LHCN-M2 (cell line): ENCODE measurements around the gene CYP19A1. TPM values are rescaled to one million over a fixed set of nuclear protein-coding genes. Genes with fewer than 3 reads are reported as not detected.
"Not testable (repeated sequence)": the region's sequence is repeated elsewhere in the genome, so short reads cannot be mapped to it uniquely, and the experiment has no call there.

Source experiments
- DNase-seq: peaks from one replicate; pipeline ENCODE4 v3.0.0-alpha.2; 2012; ENCODE audit warnings: low read depth
- total RNA-seq: library from RNA; depleted of rRNA; stranded (reverse); fragments of >200 nt; gene quantifications from 2 replicates; pipeline ENCODE4 v1.2.3, GENCODE V29; 2014

Gene CYP19A1
- total RNA-seq, 1 experiment from 2014 or later: 2.6 TPM

DNA sequence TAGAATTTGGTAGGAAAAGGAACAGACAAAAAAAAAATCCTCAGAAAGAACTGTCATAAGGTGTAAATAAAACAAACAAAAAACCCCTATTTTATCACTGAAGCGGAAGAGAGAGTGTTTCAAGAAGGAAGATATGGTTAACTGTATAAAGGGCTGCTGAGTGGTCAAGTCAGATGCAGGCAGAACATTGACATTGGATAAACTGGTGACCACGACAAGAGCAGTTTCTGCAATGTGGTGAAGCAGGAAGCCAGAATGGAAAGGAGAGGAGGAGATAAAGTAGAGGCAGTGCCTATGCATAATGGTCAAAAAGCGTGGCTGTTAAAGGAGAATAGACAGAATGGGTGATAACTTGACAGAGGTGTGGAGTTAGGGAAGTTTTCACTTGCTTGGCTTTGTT lies 75.3 kb downstream of the CYP19A1 start:
- DNase-seq: no peak

DNA sequence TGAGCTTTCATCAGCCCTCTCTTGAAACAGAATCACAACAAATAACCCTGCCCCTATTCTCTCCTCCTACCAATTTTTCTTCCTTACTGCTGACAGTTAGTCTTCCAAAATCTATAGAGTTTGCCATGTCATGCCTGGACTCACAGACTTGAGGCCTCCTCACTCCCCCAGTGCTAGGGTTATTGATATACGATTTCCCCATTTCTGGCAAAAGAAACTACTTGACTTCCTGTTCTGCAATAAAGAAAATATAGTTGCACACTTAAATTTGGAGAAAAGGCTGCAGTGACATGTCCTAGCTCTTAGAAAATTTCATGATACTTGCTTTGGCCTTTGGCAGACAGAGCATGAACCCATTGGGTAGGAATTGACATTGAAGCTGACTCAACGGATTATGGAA lies 75.9 kb downstream of the CYP19A1 start:
- no peak for DNase-seq

DNA sequence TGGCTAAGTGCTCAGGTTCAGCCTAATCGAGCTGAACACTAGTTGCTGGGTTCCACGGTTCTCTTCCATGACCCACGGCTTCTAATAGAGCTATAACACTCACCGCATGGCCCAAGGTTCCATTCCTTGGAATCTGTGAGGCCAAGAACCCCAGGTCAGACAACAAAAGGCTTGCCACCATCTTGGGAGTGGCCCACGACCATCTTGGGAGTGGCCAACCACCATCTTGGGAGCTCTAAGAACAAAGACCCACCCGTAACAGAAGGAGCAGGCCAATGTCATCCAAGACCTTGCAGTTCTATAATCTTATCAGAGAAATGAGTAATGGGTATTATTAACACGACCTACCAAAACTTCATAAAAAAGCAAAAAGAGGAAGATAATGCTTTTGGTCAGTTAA lies 77.3 kb downstream of the CYP19A1 start:
- DNase-seq: not testable (repeated sequence)

DNA sequence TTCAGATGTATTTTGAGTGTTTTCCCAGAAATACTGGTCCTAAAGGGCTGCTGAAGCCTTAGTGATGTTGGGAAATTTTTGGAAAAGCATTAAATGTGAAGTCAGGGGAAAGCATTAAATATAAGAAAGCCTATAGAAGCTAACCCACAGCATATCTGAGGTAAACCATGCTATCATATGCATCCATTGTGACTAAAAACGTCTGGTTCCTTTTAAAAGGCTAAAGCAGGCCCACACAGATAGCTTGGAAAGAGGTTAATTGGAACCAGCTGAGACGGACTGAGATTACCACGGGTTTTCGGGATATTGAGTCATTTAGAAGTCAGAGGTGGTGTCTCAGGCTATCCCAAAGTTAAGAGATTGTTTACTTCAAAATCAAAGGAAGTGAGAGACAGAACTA lies 78.2 kb downstream of the CYP19A1 start:
- DNase-seq: no peak

DNA sequence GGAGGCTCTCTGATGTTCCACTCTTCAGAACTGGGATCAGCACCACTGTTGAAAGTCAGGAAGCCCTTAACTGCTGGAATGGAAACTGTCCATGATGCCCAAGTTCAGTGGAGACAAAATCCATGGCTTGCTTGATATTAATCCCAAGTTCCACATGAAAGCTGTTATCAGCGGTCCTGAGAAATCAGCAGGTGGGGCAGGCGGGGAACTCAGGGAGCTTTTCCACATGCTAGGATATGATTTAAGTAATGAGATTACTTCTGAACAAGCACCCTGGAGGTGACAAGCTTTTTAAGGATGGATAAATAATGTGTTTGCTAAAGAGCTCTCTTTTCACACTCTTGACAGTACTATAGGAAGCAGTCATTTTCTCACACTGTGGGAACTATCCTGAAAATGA lies 82.9 kb downstream of the CYP19A1 start:
- DNase-seq: no peak

DNA sequence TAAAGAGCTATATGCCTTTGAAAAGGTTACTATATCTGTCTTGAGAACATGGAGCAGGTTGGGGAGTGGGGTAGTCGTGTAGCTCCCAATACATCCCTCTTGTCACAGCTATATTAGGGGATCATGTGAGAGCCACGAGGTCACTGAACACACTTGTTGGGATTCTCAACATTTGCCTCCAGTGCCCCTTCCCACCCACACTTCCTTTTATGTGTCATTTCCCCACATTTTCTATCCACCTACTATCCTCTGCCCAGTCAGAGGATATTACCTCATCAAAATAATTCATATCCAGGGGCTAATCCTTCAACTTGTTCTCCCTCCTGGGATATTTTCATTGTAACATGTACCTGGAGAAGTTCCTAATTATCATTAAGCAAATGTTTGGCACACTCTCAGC lies 85.0 kb downstream of the CYP19A1 start:
- no peak for DNase-seq

DNA sequence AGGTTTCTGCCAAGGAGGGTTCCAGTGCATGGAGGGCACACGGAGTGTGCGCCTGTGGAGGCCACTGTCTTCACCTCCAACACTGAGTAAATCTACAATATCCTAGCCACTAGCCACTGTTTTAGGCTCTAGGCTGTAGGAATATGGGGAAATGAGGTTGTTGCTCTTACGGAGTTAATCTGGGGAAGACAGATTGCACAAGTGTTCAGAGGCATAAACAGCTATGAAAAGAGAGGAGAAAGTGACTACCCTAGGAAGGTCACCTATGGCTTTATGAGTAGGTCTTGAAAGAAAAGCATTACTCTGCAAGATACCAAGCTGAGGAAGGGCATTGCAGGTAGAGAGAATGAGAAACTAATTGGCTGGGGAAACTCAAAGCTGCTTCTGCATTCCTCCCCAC lies 85.7 kb downstream of the CYP19A1 start:
- DNase-seq: no peak

DNA sequence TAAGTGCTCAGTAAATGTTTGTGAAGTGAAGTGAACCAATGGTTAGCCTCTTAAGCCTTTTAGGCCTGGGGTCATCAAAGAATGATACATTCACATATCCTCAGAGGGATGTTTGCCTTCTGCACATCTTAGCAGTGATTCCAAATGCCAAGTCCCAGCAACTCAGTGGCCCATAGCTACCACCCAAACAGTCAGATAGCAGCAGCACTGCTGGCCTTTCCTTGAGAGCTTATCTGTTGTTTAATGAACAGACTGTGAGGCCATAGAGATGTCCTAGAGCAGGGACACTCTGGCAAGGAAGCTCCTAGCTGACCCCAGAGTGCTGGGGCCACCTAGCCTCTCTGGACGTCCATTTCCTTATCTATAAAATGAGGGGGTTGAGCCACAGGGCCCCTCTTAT lies 86.8 kb downstream of the CYP19A1 start:
- DNase-seq: no peak

DNA sequence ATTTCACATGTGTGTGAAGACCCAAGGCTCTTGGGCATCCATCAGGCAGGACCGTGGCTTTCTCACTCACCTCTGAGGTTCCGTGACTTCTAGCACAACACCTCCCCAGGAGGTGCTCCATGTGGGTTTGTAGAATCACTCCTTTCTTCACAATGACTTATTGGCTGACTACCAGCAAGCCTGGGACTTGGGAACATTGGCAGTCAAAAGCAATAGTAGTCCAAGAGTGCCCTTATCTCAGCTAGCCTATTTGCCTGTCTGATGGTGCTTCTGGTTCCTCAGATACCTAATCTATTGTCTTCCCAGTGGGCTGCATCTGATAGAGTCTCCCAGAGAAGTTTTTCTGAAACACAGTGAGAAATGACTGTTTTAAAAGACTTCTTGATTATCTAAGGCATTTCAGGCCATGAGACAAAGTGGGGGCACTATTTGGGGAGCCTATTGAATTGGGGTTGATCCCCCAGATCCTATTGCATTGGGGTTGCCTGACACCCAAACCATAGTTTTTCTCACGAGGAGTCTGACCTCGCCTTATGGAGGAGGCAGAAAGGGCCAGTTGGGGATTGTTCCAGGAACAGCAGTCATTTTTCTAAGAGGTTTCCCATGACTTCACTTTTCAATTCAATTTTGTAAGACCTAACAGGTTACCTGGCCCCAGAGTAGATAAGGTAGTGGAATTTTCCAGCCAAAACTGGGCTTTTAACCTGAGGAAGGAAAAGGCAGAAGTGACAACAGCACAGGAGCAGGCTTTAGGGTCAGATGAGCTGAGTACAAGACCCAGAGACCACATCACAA lies 88.0 kb downstream of the CYP19A1 start:
- DNase-seq: no peak

DNA sequence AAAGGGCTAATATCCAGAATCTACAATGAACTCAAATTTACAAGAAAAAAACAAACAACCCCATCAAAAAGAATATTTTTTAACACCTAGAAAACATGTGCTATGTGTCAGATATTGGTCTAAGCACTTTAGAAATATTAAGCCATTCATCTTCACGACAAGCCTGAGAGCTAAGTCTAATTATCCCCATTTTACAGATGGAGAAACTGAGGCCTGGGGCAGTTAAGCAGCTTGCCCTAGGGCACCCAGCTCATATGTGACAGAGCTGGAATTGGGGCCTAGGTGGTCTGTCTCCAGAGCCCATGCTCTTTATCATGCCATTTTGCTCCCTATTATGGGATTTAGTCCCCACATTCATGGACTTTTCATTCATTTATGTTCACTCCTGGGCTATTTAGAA lies 92.8 kb downstream of the CYP19A1 start:
- DNase-seq: no peak

DNA sequence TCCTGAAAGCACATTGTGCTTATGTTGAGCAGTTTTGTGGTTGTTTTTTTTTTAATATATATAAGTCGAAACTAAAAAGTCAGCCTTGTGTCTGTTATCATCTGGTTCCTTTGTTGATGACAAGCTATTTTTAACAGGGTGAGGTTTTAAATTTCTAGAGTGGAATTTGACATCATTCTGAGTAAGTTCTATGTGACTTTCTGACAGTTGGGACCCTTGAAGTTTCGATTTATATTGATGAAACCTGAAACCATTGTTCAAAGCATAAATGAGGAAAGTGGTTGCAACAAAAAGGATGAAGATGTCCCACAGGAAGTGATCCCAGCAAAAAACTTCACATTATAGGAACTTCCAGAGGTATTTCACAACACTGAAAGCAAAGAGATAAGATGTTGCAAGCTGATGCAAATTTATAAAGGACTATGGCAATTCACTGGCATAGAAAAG lies 94.0 kb downstream of the CYP19A1 start:
- DNase-seq: no peak

DNA sequence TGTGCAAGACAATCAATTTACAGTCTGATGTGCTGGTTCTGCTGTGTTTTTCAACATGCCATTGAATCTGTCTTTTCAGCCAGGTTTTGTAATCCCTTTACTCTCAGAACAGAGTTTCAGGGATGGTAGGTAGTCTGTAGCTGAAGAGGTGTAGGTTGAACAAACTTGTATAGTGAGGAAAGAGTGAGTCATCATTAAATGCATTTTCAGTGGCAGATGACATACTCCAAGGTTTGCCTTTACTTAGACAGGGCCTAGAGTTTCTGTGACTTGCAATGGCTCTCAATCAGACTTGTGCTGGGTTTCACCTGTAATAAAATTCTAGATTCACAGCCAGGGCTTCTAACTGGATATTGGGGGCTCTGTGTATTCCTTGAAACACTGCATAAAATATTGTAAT lies 94.6 kb downstream of the CYP19A1 start:
- no peak for DNase-seq

DNA sequence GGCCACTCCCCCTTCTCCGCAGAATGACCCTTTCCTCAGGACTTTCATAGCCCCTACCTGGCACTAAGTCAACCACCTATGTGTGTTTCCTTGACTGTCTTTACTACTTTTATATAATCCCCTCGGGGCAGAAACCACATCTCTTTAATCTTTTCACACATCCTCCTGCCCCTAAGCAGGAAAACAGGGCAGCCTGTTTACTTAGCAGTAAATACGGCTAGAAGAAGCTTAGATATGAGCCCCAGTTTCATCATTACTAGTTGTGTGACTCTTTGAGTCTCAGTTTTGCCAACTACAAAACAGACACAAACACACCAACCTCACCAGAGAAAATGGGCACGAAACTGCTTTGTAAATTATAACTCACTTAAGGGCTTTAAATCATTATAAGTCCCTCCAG lies 98.3 kb downstream of the CYP19A1 start:
- no peak for DNase-seq

DNA sequence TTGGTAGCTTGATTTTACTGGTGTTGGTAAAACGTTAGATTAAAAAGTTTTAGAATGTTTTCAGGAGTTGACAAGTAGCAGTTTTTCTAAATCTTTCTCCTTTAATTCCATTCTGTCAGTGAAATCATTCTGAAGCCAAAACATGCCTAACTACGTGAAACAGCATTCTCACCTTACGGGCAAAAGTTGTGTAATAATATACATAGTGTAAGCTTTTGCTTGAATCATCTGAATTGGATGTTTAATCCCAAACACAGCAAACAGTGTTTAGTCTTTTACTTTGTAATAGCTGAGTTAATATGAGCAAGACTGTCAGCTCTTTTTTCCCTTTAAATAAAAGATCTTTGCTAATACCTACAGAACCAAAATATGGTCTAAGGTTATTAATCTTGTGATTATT lies 100.6 kb downstream of the CYP19A1 start:
- no peak for DNase-seq

DNA sequence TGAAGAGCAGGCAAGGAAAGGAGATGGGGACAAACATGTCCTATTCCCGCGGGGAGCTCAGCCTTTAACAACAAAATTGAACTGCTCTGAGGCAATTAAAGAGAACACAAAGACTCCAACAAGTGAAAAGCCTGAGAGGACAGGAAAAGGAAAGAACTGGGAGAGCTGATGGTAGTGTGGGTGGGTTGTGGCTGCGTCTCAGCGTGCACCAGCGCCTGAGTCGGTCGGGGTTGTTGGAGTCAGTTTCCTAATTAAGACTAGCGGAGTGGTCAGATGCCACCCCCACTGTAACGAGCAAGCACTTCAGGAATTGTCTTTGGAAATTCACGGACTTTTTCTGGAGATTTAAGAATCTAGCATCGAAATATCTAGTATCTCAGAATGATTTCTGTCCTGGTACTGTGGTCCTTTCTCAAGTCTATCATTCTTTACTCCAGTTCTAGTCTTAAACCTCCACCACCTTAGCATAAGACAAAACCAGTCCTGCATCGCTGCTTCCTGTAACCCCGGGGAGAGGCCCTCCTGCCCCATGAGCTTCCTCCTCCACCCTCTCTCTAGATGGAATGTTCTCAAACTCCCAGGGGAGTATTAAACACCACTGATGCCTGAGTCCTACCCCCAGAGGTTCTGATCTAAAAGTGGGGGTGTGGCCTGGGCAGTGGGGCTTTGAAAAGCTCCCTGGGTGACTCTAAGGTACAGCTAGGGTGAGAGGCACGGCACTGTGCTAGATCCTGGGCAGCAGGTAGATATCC lies 104.0 kb downstream of the CYP19A1 start:
- DNase-seq: no peak

DNA sequence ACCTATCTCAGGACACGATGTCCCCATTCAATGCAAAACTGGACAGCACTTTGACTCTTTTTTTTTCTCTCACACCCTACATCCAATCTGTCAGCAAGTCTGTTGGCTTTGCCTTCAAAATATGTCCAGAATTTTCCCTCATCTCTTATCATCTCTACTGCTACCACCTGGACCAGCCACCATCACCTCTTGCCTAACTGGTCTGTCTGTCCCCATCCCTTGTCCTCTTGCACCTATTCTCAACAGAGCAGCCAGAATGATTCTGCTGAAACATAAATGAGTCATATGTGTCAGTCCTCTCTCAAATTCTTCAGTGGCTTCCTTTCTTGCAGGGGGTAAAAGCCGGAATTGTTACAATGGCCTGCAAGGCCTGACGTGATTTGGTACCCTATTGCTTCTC lies 105.8 kb downstream of the CYP19A1 start:
- no peak for DNase-seq

DNA sequence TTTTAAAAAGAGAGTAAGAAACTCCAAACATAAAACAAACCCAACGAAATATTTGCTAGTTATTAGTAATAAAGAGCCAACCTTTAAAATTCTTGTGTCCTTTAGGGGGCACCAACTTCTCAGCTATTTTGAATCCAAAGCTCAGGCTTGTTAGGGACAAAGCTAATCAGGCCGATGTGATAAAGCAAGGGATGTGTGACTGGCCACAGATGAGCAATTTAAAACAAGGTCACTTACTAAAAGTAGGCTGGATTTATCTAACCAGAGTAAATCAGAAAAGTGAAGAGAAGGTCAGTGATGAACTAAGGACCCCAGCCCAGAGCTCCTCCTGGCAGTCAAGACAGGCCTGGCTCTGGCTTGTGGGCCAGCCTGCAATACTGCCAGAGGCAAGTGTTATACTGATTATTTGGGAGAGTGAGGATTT lies 108.5 kb downstream of the CYP19A1 start:
- peak; percentile 54 for DNase-seq

DNA sequence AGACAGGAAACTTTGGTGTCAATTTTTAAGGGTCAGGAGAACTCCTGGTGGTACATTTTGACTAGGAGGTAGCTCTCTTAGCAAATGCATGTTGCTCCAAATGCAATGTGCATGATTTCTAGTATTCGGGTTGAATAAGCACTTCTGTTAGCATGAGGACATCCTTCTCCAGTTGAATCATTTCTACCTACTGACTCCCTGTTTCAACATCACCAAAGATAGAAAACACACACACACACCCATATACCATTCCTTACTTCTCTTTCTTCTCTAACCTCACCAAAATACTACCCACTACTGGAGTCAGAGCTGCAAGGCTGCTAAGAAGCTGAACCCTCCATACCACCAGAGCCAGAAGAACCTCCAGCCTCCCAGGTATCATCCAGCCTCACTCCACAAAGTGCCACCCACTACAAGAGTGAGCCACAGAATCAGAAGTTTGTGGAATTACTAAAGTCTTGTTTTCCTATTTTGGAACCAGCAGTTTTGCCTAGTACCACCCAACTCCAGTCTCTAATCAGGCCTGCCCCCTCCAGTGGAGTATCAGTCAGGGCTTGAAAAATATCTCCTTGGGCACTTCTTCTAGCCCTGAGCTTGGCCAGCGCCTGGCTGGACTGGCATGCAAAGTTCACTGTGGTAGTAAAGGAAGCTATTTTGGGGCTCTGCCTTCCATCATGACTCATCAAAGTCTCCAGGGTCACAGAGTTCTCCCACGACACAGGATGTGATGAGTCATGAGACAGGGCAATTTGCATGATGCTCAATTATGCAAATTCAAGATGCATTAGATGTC lies 110.3 kb downstream of the CYP19A1 start:
- DNase-seq: peak; percentile 95

DNA sequence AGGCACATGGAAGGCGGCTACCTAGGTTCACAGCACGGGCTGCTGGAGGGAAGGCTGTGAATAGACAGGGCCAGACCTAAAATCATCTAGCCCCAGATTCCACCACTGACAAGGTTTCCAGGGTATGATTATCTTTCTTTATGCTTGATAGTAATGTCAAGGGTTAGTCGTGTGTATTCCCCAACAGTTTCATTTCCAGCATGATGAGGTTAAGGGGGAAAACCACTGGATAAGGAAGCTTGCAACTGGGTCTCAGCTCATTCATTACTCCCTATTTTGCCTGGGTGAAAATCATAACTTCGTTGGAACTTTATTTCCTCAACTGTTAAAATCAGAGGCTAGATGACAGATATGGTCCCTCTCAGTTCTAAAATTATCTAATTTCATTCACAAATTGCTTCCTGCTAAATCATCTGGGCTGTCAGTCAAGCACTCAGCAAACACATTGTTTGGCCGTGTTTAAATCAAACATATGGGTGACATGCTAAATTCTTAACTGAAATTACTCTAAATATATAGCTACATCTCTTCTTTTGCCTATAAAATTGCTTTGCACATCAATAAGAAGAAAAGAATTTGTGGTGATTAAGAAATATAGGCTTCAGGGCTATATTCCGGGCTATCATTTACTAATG lies 111.7 kb downstream of the CYP19A1 start:
- DNase-seq: no peak

DNA sequence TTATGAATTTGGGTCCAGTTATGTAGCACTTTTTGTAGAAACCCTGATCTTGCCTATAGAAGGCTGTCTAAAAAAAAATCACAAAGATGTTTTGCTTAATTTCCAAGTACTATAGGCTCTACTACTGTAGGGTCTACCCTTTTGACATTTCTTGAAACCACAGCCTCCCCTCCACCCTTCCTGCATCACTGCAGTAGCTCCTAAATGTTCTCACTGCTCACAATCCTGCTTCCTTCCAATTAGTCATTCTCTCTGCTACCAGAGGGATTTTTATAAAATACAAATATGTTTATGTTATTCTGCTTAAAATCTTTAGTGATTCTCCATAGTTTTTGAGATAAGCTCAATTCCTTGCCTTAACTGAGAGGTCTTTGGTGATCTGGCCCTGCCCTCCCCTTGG lies 114.0 kb downstream of the CYP19A1 start:
- peak; percentile 52 for DNase-seq

DNA sequence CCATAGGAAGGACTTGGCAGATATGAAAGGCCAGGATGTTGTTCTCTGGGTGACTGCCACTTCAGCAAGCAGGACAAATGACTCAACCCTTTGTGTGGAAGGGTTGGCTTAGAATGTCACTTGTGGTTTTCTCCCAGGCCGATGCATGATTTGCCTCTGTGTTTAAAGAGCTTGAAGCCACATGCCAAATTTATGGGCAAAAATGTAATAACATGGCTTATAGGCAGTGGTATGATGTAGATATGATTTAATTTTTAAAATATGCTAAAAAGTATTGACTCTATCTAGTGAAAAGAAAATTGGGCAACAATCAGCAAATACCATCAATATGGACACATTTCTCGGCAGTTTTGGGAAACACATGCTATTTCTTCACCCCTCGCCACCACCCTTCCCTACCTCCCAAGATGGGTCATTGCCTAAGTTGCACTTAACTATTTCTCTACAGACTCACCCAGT lies 114.6 kb downstream of the CYP19A1 start:
- peak; percentile 92 for DNase-seq
